Stomach (tissue), 4 donors: Measurements from ENCODE around the gene OR11A1.

Experiments
- EP300 ChIP-seq: sonication (generic); formaldehyde crosslinking; IDR thresholded peaks from one replicate; pipeline ENCODE4 v1.6.1; 2017; ENCODE audit warnings: antibody characterized with exemption
- POLR2A ChIP-seq, 4 donors: fragments of 450-650 bp; IDR thresholded peaks; one replicate each; pipeline ENCODE4 v1.6.1; 2016; ENCODE audit warnings: antibody characterized with exemption in 4 of 4, control low read depth in 2 of 4, mild to moderate bottlenecking in 1 of 4, moderate library complexity in 1 of 4
- TF ChIP-seq, protein P1 (sequence below), 7 experiments: fragments of 450-650 bp in 4 of 7; fragments of 200-600 bp in 3 of 7; sonication (generic) in 3 of 7; IDR thresholded peaks; one replicate each; pipeline ENCODE4 v1.5.1; 2016 to 2019; ENCODE audit warnings: antibody characterized with exemption in 7 of 7, control low read depth in 2 of 7, mild to moderate bottlenecking in 1 of 7

GRCh38 chr6:29499704-29500103, 42.8 kb upstream of the OR11A1 start:
- TF ChIP-seq POLR2A (IDR thresholded peaks at IDR 0.05) (no peak), EP300 (no peak)
- TF ChIP-seq, protein P1, sequence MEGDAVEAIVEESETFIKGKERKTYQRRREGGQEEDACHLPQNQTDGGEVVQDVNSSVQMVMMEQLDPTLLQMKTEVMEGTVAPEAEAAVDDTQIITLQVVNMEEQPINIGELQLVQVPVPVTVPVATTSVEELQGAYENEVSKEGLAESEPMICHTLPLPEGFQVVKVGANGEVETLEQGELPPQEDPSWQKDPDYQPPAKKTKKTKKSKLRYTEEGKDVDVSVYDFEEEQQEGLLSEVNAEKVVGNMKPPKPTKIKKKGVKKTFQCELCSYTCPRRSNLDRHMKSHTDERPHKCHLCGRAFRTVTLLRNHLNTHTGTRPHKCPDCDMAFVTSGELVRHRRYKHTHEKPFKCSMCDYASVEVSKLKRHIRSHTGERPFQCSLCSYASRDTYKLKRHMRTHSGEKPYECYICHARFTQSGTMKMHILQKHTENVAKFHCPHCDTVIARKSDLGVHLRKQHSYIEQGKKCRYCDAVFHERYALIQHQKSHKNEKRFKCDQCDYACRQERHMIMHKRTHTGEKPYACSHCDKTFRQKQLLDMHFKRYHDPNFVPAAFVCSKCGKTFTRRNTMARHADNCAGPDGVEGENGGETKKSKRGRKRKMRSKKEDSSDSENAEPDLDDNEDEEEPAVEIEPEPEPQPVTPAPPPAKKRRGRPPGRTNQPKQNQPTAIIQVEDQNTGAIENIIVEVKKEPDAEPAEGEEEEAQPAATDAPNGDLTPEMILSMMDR (IDR thresholded peaks at IDR 0.05), result no peak
